DOHH2 (cell line): Measurements from ENCODE around the gene FOXB2.

Experiments
- CTCF ChIP-seq: fragments of 200-600 bp; sonication (generic); IDR thresholded peaks from one replicate; pipeline ENCODE4 v1.5.1; 2014; ENCODE audit warnings: antibody characterized with exemption, mild to moderate bottlenecking, low read depth, low read length; ENCODE audit not compliant: poor library complexity, severe bottlenecking
- EZH2phosphoT487 ChIP-seq: fragments of 200-600 bp; sonication (generic); IDR thresholded peaks from 2 replicates; pipeline ENCODE4 v1.6.1; 2017; ENCODE audit warnings: borderline replicate concordance, mild to moderate bottlenecking, antibody characterized with exemption, low read length, moderate library complexity, mixed read lengths

GRCh38 chr9:77063645-77064285 lies 44.3 kb downstream of the FOXB2 start:
- TF ChIP-seq CTCF: no peak
- TF ChIP-seq EZH2phosphoT487: no peak
